Neural crest cell (in vitro differentiated cells): ENCODE results near the gene LSM2. TPM values are rescaled to one million over a fixed set of nuclear protein-coding genes. Genes with fewer than 3 reads are reported as not detected.

Source experiments
- DNase-seq: peaks from one replicate; pipeline ENCODE4 v3.0.0; 2021; ENCODE audit warnings: low read depth, mixed read lengths, low spot score
- H3K27ac Mint-ChIP-seq: one replicate; pipeline ENCODE4 v1.8.0; 2021; ENCODE audit warnings: mild to moderate bottlenecking, mixed read lengths; ENCODE audit not compliant: unreplicated experiment
- H3K27me3 Mint-ChIP-seq: 2 replicates; pipeline ENCODE4 v1.8.0; 2021; ENCODE audit warnings: low read depth, mild to moderate bottlenecking, mixed read lengths
- H3K36me3 Mint-ChIP-seq: 2 replicates; pipeline ENCODE4 v1.8.0; 2021; ENCODE audit warnings: low read depth, mild to moderate bottlenecking, mixed read lengths
- H3K4me1 Mint-ChIP-seq: 2 replicates; pipeline ENCODE4 v1.8.0; 2021; ENCODE audit warnings: mixed read lengths
- H3K4me3 Mint-ChIP-seq: one replicate; pipeline ENCODE4 v1.8.0; 2021; ENCODE audit warnings: mild to moderate bottlenecking, mixed read lengths
- H3K9me3 Mint-ChIP-seq: 2 replicates; pipeline ENCODE4 v1.8.0; 2021; ENCODE audit warnings: mixed read lengths
- CTCF ChIP-seq: fragments of 200-600 bp; sonication (generic); conservative IDR thresholded peaks from 2 replicates; pipeline ENCODE4 v1.5.0; 2021; ENCODE audit warnings: antibody characterized with exemption, mild to moderate bottlenecking
- total RNA-seq: library from RNA; stranded (reverse); gene quantifications from 2 replicates; pipeline ENCODE4 v1.2.1, GENCODE V29; 2021

The LSM2 gene
- total RNA-seq, 1 donor from 2014 or later, result 135 TPM

DNA sequence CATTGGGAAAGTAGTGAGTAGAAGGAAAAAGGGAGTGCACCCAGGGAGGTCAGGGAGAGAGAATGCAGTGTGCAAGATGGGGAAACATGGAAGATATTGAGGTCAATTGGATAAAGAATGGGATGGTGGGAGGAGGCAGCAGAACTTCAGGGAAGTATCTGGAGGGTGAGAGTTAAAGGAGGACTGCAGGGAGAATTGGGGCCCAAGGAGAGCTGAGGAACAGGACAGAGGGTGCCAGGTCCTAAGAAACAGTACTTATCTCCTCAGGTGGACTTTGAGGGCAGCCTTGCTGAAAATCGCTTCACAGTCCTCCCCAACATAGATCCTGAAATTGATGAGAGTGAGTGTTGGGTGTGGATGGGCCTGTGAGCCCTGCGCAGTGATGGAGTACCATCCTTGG lies 48.5 kb downstream of the LSM2 start:
- H3K4me1 Mint-ChIP-seq, result peaks cover 17% of the 10 kb centered on the region
- no peak overlapping the region for H3K4me3 Mint-ChIP-seq
- no peak overlapping the region for H3K27ac Mint-ChIP-seq
- no peak for DNase-seq
- no peaks in the 10 kb centered on the region for H3K9me3 Mint-ChIP-seq
- no peaks in the 10 kb centered on the region for H3K27me3 Mint-ChIP-seq
- H3K36me3 Mint-ChIP-seq, result peaks cover 28% of the 10 kb centered on the region
- no peak for TF ChIP-seq CTCF

DNA sequence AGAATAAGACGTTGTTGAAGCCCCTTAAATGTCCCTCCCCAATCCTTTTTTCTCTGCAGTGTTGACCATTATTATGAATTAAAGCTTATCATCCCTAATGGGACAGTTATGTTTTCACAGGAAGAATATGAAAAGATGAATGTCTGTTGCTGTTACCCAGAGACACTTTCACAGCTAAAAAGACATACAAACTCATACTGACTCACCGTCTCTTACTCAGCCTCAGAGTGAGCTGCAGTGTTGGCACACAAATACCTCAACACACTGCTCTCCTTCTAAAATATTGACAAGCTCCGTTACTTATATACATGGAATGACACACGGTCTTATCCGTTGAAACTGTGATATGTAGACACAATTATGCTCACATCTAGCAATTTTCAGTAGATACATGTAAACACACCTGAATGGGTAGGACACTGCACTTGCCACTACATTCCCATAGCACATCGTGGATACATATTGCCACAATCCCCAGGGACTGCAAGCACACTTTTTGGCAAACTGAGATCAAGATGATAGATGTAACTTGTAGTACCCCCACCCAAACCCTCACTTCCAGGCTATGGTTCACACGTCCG lies 53.9 kb downstream of the LSM2 start:
- DNase-seq, result no peak
- H3K27ac Mint-ChIP-seq, result no peak overlapping the region

GRCh38 chr6:31750411-31751022 lies 56.2 kb downstream of the LSM2 start:
- Mint-ChIP-seq H3K27me3 (no peaks in the 10 kb centered on the region), H3K4me3 (no peak overlapping the region), H3K9me3 (no peaks in the 10 kb centered on the region), H3K4me1 (peaks cover 6% of the 10 kb centered on the region), H3K27ac (peak overlapping the region; percentile 20), H3K36me3 (peaks cover 13% of the 10 kb centered on the region)
- DNase-seq, result no peak
- TF ChIP-seq CTCF, result no peak

More for the DNA sequence above, 53.9 kb downstream of the LSM2 start:
- no peaks in the 10 kb centered on the region for H3K9me3 Mint-ChIP-seq
- H3K27me3 Mint-ChIP-seq, result no peaks in the 10 kb centered on the region
- H3K4me3 Mint-ChIP-seq, result no peak overlapping the region
- no peaks in the 10 kb centered on the region for H3K4me1 Mint-ChIP-seq
- no peak for TF ChIP-seq CTCF
- H3K36me3 Mint-ChIP-seq, result peaks cover 9% of the 10 kb centered on the region

DNA sequence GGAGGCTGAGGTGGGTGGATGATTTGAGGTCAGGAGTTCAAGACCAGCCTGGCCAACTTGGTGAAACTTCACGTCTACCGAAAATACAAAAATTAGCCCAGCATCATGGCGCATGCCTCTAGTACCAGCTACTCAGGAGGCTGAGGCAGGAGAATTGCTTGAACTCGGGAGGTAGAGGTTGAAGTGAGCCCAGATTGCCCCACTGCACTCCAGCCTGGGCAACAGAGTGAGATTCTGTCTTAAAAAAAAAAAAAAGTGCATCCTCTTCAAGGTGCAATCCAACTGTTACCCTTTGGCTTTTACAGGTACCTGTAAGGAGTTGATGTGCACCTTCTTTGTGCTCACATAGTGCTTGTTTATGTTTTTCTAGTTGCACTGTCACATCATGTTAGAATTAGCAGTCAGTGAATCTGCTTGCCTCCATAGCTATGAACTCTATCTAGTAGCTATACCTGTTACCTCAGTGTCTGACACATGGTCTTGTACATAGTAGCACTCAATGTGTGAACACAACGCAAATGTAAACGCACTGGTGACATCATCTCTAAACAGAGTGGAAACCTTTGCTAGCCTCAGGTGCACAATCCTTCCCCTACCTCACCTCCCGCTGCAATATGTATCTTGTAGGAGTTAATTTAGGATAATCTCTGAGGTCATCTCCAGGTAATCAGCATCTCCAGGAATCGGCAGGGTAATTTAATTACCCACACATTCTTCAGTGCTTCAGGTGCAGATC lies 57.3 kb downstream of the LSM2 start:
- Mint-ChIP-seq H3K4me1 (peaks cover 13% of the 10 kb centered on the region), H3K9me3 (no peaks in the 10 kb centered on the region), H3K27ac (no peak overlapping the region), H3K27me3 (no peaks in the 10 kb centered on the region), H3K4me3 (no peak overlapping the region), H3K36me3 (peaks cover 13% of the 10 kb centered on the region)
- DNase-seq, result no peak
- no peak for TF ChIP-seq CTCF

Other genes starting within 250 kb of the LSM2 start
- 0.26 and 0.36 TPM in 2 replicates for gene LTA, start 234.7 kb downstream of the LSM2 start, total RNA-seq
- not detected in 2 replicates for gene TNF, start 231.4 kb downstream of the LSM2 start, total RNA-seq
- not detected in 2 replicates for gene LTB, start 224.5 kb downstream of the LSM2 start, total RNA-seq
- gene LST1, start 220.7 kb downstream of the LSM2 start, total RNA-seq, result not detected in 2 replicates
- gene NCR3, start 214.0 kb downstream of the LSM2 start, total RNA-seq, result not detected in 2 replicates
- gene AIF1, start 191.7 kb downstream of the LSM2 start, total RNA-seq, result not detected in 2 replicates
- gene PRRC2A, start 186.3 kb downstream of the LSM2 start, total RNA-seq, result 347 and 356 TPM in 2 replicates
- gene BAG6, start 154.3 kb downstream of the LSM2 start, total RNA-seq, result 439 and 459 TPM in 2 replicates
- 3.8 and 4.2 TPM in 2 replicates for gene APOM, start 151.1 kb downstream of the LSM2 start, total RNA-seq
- gene C6orf47, start 146.2 kb downstream of the LSM2 start, total RNA-seq, result 23.5 TPM in 2 replicates
- gene GPANK1, start 142.0 kb downstream of the LSM2 start, total RNA-seq, result 16.8 and 17.6 TPM in 2 replicates
- 185 and 188 TPM in 2 replicates for gene CSNK2B, start 140.9 kb downstream of the LSM2 start, total RNA-seq
- 24.0 and 24.2 TPM in 2 replicates for gene LY6G5B, start 137.0 kb downstream of the LSM2 start, total RNA-seq
- 9.1 and 11.0 TPM in 2 replicates for gene LY6G5C, start 125.9 kb downstream of the LSM2 start, total RNA-seq
- 70.9 and 73.6 TPM in 2 replicates for gene ABHD16A, start 103.6 kb downstream of the LSM2 start, total RNA-seq
- gene LY6G6F, start 100.1 kb downstream of the LSM2 start, total RNA-seq, result not detected in 2 replicates
- not detected in 2 replicates for gene LY6G6D, start 91.6 kb downstream of the LSM2 start, total RNA-seq
- 1.2 TPM in 2 replicates for gene LY6G6C, start 85.2 kb downstream of the LSM2 start, total RNA-seq
- gene MPIG6B, start 83.6 kb downstream of the LSM2 start, total RNA-seq, result not detected in 2 replicates
- 186 and 194 TPM in 2 replicates for gene DDAH2, start 77.7 kb downstream of the LSM2 start, total RNA-seq
- gene CLIC1, start 70.4 kb downstream of the LSM2 start, total RNA-seq, result 305 and 313 TPM in 2 replicates
- 79.5 and 86.2 TPM in 2 replicates for gene MSH5, start 67.0 kb downstream of the LSM2 start, total RNA-seq
- 21.3 and 25.1 TPM in 2 replicates for gene SAPCD1, start 44.3 kb downstream of the LSM2 start, total RNA-seq
- gene VWA7, start 29.6 kb downstream of the LSM2 start, total RNA-seq, result 2.0 and 2.7 TPM in 2 replicates
- gene VARS1, start 11.2 kb downstream of the LSM2 start, total RNA-seq, result 162 and 163 TPM in 2 replicates
- gene HSPA1L, start 8.3 kb upstream of the LSM2 start, total RNA-seq, result 1.5 and 1.8 TPM in 2 replicates
- gene HSPA1A, start 8.6 kb upstream of the LSM2 start, total RNA-seq, result 70.3 and 72.3 TPM in 2 replicates
- gene HSPA1B, start 20.8 kb upstream of the LSM2 start, total RNA-seq, result 78.5 and 82.5 TPM in 2 replicates
- gene NEU1, start 55.9 kb upstream of the LSM2 start, total RNA-seq, result 46.3 and 49.9 TPM in 2 replicates
- gene SLC44A4, start 72.0 kb upstream of the LSM2 start, total RNA-seq, result 0.32 and 0.84 TPM in 2 replicates
- 202 and 205 TPM in 2 replicates for gene EHMT2, start 90.7 kb upstream of the LSM2 start, total RNA-seq
- gene ZBTB12, start 95.1 kb upstream of the LSM2 start, total RNA-seq, result 60.8 and 61.1 TPM in 2 replicates
- gene C2, start 120.8 kb upstream of the LSM2 start, total RNA-seq, result 0.35 and 1.2 TPM in 2 replicates
- not detected in 2 replicates for gene CFB, start 139.1 kb upstream of the LSM2 start, total RNA-seq
- gene NELFE, start 152.0 kb upstream of the LSM2 start, total RNA-seq, result 86.1 and 88.4 TPM in 2 replicates
- 77.9 and 88.7 TPM in 2 replicates for gene SKIC2, start 152.2 kb upstream of the LSM2 start, total RNA-seq
- gene DXO, start 165.2 kb upstream of the LSM2 start, total RNA-seq, result 23.8 and 26.6 TPM in 2 replicates
- gene C4A, start 175.1 kb upstream of the LSM2 start, total RNA-seq, result 5.6 and 10.1 TPM in 2 replicates
- gene C4B, start 207.8 kb upstream of the LSM2 start, total RNA-seq, result 5.3 and 6.7 TPM in 2 replicates
- 0.23 TPM in 2 replicates for gene CYP21A2, start 231.4 kb upstream of the LSM2 start, total RNA-seq